ENCODE measurements around the gene UNC45A. TPM values are rescaled to one million over a fixed set of nuclear protein-coding genes. Genes with fewer than 3 reads are reported as not detected.

UNC45A gene
- total RNA-seq, 1 experiment from 2014 or later: 101 TPM

DNA sequence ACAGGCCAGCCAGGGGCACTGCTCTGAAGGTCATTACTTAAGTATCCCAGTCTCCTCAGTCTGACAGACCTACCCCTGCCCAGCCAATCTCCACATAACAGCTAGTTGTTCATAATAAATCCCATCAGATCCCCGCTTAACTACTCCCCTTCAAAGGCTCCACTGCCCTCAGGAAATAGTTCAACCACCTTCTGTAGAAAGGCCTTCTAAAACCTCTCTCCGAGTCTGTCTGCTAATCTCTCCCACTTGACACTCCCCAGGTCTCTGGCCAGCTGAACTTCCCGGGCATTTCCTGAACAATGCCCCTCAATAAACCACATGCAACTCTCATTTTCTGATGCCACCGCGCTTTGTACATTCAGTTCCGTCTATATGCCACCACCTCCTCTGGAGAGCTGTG lies 53.2 kb downstream of the UNC45A start:
- H3K27ac Mint-ChIP-seq: peak overlapping the region; percentile 57
- ATAC-seq (no peak), DNase-seq (ENCODE audit: low spot score) (no peak)
- H3K4me3 Mint-ChIP-seq: no peak overlapping the region
- ChIA-PET CTCF (interaction anchor here (1.1 to 4.7 kb wide), 3 partner anchors 31 to 340 kb away, joined by 3 to 26 read pairs (median 20); no protein-coding TSS in a partner anchor), POLR2A (interaction anchor here (0.6 kb wide), 1 partner anchor 840 kb away, joined by 4 read pairs; no protein-coding TSS in a partner anchor)
- peaks cover 12% of the 10 kb centered on the region for H3K36me3 Mint-ChIP-seq
- no peaks in the 10 kb centered on the region for H3K9me3 Mint-ChIP-seq
- TF ChIP-seq PREB (CRISPR knock-in tag; IDR thresholded peaks at IDR 0.05; ENCODE audit: borderline replicate concordance) (no peak), IRF2 (CRISPR knock-in tag; IDR thresholded peaks at IDR 0.05; ENCODE audit: borderline replicate concordance, low read depth) (no peak), MYBL2 (CRISPR knock-in tag; IDR thresholded peaks at IDR 0.05) (no peak), TEAD4 (CRISPR knock-in tag; IDR thresholded peaks at IDR 0.05) (no peak), ZSCAN18 (CRISPR knock-in tag; IDR thresholded peaks at IDR 0.05) (no peak), ZBTB43 (CRISPR knock-in tag; IDR thresholded peaks at IDR 0.05) (no peak), FOXJ3 (CRISPR knock-in tag; IDR thresholded peaks at IDR 0.05; ENCODE audit: borderline replicate concordance) (no peak), NFATC4 (CRISPR knock-in tag; IDR thresholded peaks at IDR 0.05) (no peak), NFE2L1 (CRISPR knock-in tag; IDR thresholded peaks at IDR 0.05) (no peak), ZNF317 (CRISPR knock-in tag; IDR thresholded peaks at IDR 0.05; ENCODE audit: borderline replicate concordance, low read depth) (no peak), EMX1 (CRISPR knock-in tag; IDR thresholded peaks at IDR 0.05) (no peak), RORB (CRISPR knock-in tag; IDR thresholded peaks at IDR 0.05) (no peak)
- H3K4me1 Mint-ChIP-seq: peaks cover 31% of the 10 kb centered on the region
- no peaks in the 10 kb centered on the region for H3K27me3 Mint-ChIP-seq (ENCODE audit: low read depth)

DNA sequence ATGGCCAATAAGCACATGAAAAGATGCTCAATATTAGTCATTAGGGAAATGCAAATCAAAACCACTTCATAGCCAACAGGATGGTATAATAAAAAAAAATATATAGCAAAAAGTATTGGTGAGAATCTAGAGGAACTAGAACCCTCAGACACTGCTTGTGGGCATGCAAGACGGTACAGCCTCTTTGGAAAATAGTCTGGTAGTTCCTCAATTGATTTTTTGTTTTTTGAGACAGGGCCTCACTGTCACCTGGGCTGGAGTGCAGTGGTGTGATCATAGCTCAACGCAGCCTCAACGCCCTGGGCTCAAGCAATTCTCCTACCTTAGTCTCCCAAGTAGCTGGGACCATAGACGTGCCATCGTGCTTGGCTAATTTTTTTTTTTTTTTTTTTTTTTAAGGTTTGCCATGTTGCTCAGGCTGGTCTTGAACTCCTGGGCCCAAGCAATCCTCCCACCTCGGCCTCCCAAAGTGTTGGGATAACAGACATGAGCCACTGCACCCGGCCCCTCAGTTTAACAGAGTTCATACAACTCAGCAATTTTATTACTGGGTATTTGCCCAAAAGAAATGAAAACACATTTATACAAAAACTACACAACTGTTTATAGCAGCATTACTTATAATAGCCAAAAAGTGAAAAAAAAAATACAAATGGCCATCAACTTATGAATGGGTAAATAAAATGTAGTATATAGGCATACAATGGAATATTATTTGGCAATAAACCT lies 54.1 kb downstream of the UNC45A start:
- Mint-ChIP-seq H3K4me1 (peaks cover 31% of the 10 kb centered on the region), H3K27ac (peak overlapping the region; percentile 13; the same call in 1 of the 2 replicates), H3K4me3 (no peak overlapping the region), H3K9me3 (no peaks in the 10 kb centered on the region), H3K36me3 (peaks cover 3% of the 10 kb centered on the region), H3K27me3 (ENCODE audit: low read depth) (no peaks in the 10 kb centered on the region)
- CTCF ChIA-PET: interaction anchor here (0.6 to 4.7 kb wide), 6 partner anchors 32 to 280 kb away, joined by 3 to 26 read pairs (median 4); no protein-coding TSS in a partner anchor
- no peak for ATAC-seq
- DNase-seq (ENCODE audit: low spot score): no peak
- POLR2A ChIA-PET: interaction anchor here (0.6 kb wide), 1 partner anchor 52 kb away, joined by 3 read pairs; no protein-coding TSS in a partner anchor
- TF ChIP-seq NR2C2 (CRISPR knock-in tag; IDR thresholded peaks at IDR 0.05): no peak
- no peak for TF ChIP-seq ZSCAN18 (CRISPR knock-in tag; IDR thresholded peaks at IDR 0.05)
- no peak for TF ChIP-seq JAZF1 (CRISPR knock-in tag; IDR thresholded peaks at IDR 0.05)
- no peak for TF ChIP-seq TEAD1 (CRISPR knock-in tag; IDR thresholded peaks at IDR 0.05)
- TF ChIP-seq GRHL2 (CRISPR knock-in tag; IDR thresholded peaks at IDR 0.05; ENCODE audit: insufficient replicate concordance, severe bottlenecking): no peak
- no peak for TF ChIP-seq ETV6 (CRISPR knock-in tag; IDR thresholded peaks at IDR 0.05)
- TF ChIP-seq ZNF138 (CRISPR knock-in tag; conservative IDR thresholded peaks at IDR 0.05): no peak
- no peak for TF ChIP-seq JUN (CRISPR knock-in tag; IDR thresholded peaks at IDR 0.05)
- TF ChIP-seq, protein P1, sequence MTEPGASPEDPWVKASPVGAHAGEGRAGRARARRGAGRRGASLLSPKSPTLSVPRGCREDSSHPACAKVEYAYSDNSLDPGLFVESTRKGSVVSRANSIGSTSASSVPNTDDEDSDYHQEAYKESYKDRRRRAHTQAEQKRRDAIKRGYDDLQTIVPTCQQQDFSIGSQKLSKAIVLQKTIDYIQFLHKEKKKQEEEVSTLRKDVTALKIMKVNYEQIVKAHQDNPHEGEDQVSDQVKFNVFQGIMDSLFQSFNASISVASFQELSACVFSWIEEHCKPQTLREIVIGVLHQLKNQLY (CRISPR knock-in tag; IDR thresholded peaks at IDR 0.05): no peak
- no peak for TF ChIP-seq IRF2 (CRISPR knock-in tag; IDR thresholded peaks at IDR 0.05; ENCODE audit: borderline replicate concordance, low read depth)
- TF ChIP-seq PREB (CRISPR knock-in tag; IDR thresholded peaks at IDR 0.05; ENCODE audit: borderline replicate concordance): no peak
- no peak for TF ChIP-seq SMAD4 (CRISPR knock-in tag; IDR thresholded peaks at IDR 0.05)

Measured in WTC11 (cell line).